ENCODE measurements around the gene LHFPL6. TPM values are rescaled to one million over a fixed set of nuclear protein-coding genes. Genes with fewer than 3 reads are reported as not detected.

LHFPL6 gene
- total RNA-seq, 1 experiment from 2014 or later = 3.6 TPM

GRCh38 chr13:39349391-39349960 is 253.5 kb downstream of the LHFPL6 start:
- H3K4me1 ChIP-seq = no peaks in the 10 kb centered on the region
- no TSS peak for BruUV-seq (replicated peaks)
- no peaks in the 10 kb centered on the region for H3K36me3 ChIP-seq (ENCODE audit: control insufficient read depth, insufficient read depth, low read length)
- Mint-ChIP-seq H3K36me3 (ENCODE audit: insufficient read depth, unreplicated experiment) (no peaks in the 10 kb centered on the region), H3K9me3 (ENCODE audit: unreplicated experiment) (no peaks in the 10 kb centered on the region), H3K27me3 (ENCODE audit: insufficient read depth, unreplicated experiment) (peaks cover 13% of the 10 kb centered on the region), H3K27ac (ENCODE audit: unreplicated experiment) (no peak overlapping the region), H3K4me3 (ENCODE audit: unreplicated experiment) (no peak overlapping the region), H3K4me1 (ENCODE audit: low read depth, unreplicated experiment) (no peaks in the 10 kb centered on the region)
- no peak overlapping the region for H3K4me3 ChIP-seq (ENCODE audit: low read depth, low read length)
- POLR2A ChIA-PET = no interaction called here
- no peak for DNase-seq
- no peak for TF ChIP-seq CTCF (IDR thresholded peaks at IDR 0.05; ENCODE audit: insufficient read depth in 1 of 2, low read depth in 1 of 2, low read length in 1 of 2, severe bottlenecking in 1 of 2, unreplicated experiment in 1 of 2)
- H3K9me3 ChIP-seq = no peaks in the 10 kb centered on the region
- intact Hi-C loops (cut with micrococcal nuclease; ENCODE audit: unreplicated experiment) = no loop called here
- no peaks in the 10 kb centered on the region; the same call in 1 of the 2 replicates for H3K27me3 ChIP-seq (replicated peaks; ENCODE audit: control insufficient read depth, insufficient read depth, low read length)
- CTCF ChIA-PET = no interaction called here

GRCh38 chr13:39347926-39348901 is 254.8 kb downstream of the LHFPL6 start:
- no peaks in the 10 kb centered on the region for H3K4me1 Mint-ChIP-seq (ENCODE audit: low read depth, unreplicated experiment)
- H3K4me1 ChIP-seq = no peaks in the 10 kb centered on the region
- no peaks in the 10 kb centered on the region; the same call in 1 of the 2 replicates for H3K27me3 ChIP-seq (replicated peaks; ENCODE audit: control insufficient read depth, insufficient read depth, low read length)
- intact Hi-C loops (cut with micrococcal nuclease; ENCODE audit: unreplicated experiment) = no loop called here
- ChIA-PET POLR2A (no interaction called here), CTCF (no interaction called here)
- peaks cover 15% of the 10 kb centered on the region for H3K27me3 Mint-ChIP-seq (ENCODE audit: insufficient read depth, unreplicated experiment)
- no TSS peak for BruUV-seq (replicated peaks)
- no peaks in the 10 kb centered on the region for H3K36me3 ChIP-seq (ENCODE audit: control insufficient read depth, insufficient read depth, low read length)
- no peak overlapping the region for H3K4me3 Mint-ChIP-seq (ENCODE audit: unreplicated experiment)
- H3K9me3 Mint-ChIP-seq (ENCODE audit: unreplicated experiment) = no peaks in the 10 kb centered on the region
- DNase-seq = no peak
- H3K4me3 ChIP-seq (ENCODE audit: low read depth, low read length) = no peak overlapping the region
- H3K36me3 Mint-ChIP-seq (ENCODE audit: insufficient read depth, unreplicated experiment) = no peaks in the 10 kb centered on the region
- no peak overlapping the region for H3K27ac Mint-ChIP-seq (ENCODE audit: unreplicated experiment)
- TF ChIP-seq CTCF (IDR thresholded peaks at IDR 0.05; ENCODE audit: insufficient read depth in 1 of 2, low read depth in 1 of 2, low read length in 1 of 2, severe bottlenecking in 1 of 2, unreplicated experiment in 1 of 2) = no peak
- H3K9me3 ChIP-seq = no peaks in the 10 kb centered on the region

- intact Hi-C loops (cut with micrococcal nuclease; ENCODE audit: unreplicated experiment) = no loop called here
- BruUV-seq (replicated peaks) = no TSS peak
- DNase-seq = no peak
- Histone ChIP-seq H3K9me3 (no peaks in the 10 kb centered on the region), H3K27me3 (replicated peaks; ENCODE audit: control insufficient read depth, insufficient read depth, low read length) (no peaks in the 10 kb centered on the region; the same call in 1 of the 2 replicates), H3K4me3 (ENCODE audit: low read depth, low read length) (no peak overlapping the region), H3K4me1 (no peaks in the 10 kb centered on the region), H3K36me3 (ENCODE audit: control insufficient read depth, insufficient read depth, low read length) (no peaks in the 10 kb centered on the region)
- ChIA-PET POLR2A (no interaction called here), CTCF (no interaction called here)
- Mint-ChIP-seq H3K9me3 (ENCODE audit: unreplicated experiment) (no peaks in the 10 kb centered on the region), H3K4me3 (ENCODE audit: unreplicated experiment) (no peak overlapping the region), H3K27me3 (ENCODE audit: insufficient read depth, unreplicated experiment) (peaks cover 15% of the 10 kb centered on the region), H3K27ac (ENCODE audit: unreplicated experiment) (no peak overlapping the region), H3K4me1 (ENCODE audit: low read depth, unreplicated experiment) (no peaks in the 10 kb centered on the region), H3K36me3 (ENCODE audit: insufficient read depth, unreplicated experiment) (no peaks in the 10 kb centered on the region)
- no peak for TF ChIP-seq CTCF (IDR thresholded peaks at IDR 0.05; ENCODE audit: insufficient read depth in 1 of 2, low read depth in 1 of 2, low read length in 1 of 2, severe bottlenecking in 1 of 2, unreplicated experiment in 1 of 2)
These were observed 257.0 kb downstream of the LHFPL6 start for GRCh38 chr13:39345982-39346381.
